ENCODE measurements around the gene CRISPLD2.

Gene CRISPLD2, protein sequence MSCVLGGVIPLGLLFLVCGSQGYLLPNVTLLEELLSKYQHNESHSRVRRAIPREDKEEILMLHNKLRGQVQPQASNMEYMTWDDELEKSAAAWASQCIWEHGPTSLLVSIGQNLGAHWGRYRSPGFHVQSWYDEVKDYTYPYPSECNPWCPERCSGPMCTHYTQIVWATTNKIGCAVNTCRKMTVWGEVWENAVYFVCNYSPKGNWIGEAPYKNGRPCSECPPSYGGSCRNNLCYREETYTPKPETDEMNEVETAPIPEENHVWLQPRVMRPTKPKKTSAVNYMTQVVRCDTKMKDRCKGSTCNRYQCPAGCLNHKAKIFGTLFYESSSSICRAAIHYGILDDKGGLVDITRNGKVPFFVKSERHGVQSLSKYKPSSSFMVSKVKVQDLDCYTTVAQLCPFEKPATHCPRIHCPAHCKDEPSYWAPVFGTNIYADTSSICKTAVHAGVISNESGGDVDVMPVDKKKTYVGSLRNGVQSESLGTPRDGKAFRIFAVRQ

DNA sequence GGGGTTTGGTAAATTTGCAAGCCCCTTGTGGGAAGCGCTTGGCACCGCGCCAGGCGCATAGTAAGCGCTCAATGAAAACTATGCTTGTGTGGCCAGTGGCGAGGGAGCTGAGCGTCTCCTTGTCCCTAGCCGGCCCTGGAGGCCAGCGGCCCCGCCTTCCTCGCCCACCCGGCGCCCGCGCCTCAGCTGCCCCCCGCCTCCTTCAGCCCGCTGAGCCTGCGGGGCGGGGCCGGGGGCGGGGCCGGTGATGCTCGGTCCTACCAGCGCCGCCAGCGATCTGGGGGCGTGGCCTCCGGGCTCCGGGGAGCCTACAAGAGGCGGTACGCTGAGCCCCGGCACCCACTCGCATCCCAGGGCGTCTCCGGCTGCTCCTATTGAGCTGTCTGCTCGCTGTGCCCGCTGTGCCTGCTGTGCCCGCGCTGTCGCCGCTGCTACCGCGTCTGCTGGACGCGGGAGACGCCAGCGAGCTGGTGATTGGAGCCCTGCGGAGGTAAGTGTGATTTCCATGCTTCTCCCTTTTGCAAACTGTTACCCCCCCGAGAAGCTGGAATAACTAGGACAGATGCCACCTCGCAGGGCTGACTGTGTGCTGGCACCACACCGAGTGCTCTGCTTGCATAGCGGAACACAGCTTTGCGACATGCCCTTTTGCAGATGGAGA, at the start of gene CRISPLD2:
TSS of gene CRISPLD2 (plus strand) at position 342 of the 661 bp plus-strand sequence. CDS start 18,511 bp downstream, outside the sequence.
- DNase-seq (ENCODE audit: low spot score) = peak; percentile 95

DNA sequence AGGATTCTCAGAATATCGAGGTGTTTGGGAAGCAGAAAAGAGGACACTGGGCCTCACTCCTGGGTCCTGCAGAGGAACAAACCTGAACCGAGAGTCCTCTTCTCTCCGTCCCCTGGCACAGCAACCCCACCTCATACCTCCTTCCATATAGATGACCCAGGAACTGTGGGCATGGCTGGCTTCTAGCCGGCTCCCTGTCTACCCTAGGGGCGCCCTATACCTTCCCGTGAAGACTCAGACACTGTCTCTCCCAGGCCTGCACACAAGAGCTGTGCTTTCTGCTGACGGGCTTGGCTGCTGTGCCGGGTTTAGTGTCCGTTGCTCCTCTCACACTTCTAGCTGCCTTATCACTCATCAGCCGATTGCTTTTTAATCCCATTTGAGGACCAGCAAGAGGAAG, 46.5 kb upstream of the CRISPLD2 start:
- no peak for DNase-seq (ENCODE audit: low spot score)

DNA sequence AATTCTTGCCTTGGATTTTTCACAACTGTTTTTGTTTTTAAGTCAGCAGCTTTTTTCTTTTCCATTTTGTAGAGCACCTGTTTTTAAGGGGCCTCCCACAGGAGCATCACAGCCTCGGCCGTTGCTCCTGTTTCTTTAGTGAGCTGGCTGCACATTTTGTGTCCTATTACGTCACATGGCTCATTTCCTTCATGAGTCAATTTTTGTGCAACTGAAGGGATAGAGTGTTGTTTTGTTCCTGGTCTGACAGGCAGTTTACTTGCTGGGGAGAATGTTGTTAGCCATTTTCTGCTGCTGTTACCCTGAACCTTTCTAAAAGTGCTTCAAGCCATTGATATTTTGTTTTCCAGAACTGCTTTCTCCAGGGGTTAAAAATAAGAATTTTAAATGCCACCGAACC, 45.0 kb upstream of the CRISPLD2 start:
- DNase-seq (ENCODE audit: low spot score) = no peak

DNA sequence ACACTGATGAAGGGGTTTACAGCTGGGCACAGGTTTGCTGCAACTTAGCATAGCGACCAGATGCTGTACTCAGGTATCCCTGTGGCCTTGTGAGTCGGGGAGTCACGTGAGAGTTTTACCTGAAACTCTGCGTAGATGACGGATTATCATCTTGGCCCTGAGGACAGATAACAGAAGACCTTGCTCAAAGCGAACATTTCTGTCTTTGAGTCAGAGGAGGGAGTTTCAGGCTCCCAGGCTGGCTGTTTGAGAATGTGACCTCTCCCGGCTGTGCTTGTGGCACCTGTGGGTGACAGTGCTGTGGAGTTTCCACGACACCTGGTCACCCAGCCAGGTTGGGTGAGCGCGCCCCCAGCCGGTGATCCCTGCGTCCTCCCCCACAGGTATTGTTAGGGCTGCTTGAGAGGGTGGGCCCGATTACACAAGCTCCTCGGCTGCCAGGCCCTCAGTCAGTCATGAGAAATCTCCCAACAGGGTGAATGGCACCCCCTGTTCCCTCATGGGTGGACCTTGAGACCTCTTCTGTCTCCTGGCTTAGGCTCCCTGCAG, 44.4 kb upstream of the CRISPLD2 start:
- no peak for DNase-seq (ENCODE audit: low spot score)

DNA sequence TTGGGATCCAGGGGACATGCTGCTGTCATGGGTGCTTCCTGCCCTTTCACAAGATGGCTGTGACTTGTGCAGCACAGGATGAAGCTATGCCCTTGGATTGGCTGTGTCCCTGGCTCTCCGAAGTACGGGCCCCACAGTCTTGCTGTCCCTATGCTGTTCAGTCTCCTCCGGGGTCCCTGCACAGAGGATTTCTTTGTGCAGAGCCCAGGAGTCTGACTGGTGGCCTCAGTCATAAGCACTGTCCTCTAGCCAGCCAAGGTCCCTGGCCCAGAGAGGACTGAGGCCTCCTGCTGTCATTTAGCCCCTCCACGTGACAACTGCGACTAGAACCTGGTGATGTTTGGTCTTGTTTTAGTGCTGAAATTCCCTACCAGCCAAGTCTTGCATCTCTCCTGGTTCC, 42.4 kb upstream of the CRISPLD2 start:
- no peak for DNase-seq (ENCODE audit: low spot score)

DNA sequence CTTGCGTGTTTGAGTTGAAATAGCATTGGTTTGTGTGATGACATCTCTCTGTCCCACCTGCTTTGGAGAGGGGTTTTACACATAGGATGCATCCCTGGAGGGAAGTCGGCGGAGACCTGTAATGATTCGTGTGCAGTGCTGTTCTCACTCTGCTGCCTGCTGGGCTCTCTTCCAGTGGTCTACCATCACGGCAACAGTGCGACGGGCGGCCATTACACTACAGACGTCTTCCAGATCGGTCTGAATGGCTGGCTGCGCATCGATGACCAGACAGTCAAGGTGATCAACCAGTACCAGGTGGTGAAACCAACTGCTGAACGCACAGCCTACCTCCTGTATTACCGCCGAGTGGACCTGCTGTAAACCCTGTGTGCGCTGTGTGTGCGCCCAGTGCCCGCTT, 41.1 kb upstream of the CRISPLD2 start:
- DNase-seq (ENCODE audit: low spot score) = no peak

DNA sequence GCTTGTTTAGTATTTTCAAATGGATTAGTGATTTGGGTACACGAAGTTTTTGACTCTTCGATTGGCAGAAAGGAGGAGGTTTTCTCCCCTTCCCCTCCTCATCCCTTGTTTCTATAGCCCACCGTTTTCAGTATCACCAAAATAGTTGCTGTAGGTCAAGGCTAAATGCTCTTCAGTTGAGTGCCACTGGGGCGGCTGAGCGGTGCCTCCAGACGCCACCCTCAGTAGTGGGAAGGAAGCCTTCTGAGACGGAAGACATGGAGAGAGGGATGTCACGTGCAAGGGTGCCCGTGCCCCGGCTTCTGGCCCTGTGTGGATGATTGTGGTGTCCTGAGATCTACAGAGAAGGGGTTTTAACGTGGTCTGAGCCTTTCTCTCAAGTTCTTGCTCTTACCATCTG, 39.7 kb upstream of the CRISPLD2 start:
- no peak for DNase-seq (ENCODE audit: low spot score)

DNA sequence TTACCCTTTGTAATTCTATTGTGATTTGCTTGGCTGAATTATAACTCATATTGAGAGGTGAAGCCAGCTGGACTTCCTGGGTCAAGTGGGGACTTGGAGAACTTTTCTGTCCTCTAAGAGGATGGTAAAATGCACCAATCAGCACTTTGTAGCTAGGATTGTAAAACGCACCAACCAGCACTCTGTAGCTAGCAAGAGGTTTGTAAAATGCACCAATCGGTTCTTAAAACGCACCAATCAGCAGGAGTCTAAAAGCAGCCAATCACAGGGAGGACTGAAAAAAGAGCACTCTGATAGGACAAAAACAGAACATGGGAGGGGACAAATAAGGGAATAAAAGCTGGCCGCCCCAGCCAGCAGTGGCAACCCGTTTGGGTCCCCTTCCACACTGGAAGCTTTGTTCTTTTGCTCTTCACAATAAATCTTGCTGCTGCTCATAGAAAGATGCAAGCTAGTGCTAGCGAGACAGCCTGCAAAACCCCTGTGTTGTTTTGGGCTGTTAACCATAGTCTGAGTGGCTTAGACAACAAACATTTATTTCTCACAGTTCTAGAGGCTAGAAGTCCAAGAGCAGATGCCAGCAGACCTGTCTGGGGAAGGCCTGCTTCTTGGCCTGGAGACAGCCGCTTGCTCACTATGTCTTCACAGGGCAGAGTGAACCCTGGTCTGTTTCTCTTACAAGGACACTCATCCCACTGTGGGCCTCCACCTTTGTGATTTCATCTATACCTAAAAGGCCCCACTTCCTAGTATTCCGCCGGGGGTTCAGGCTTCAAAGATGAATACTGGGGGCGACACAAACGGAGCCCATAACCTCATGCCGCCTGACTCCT, 39.0 kb upstream of the CRISPLD2 start:
- DNase-seq (ENCODE audit: low spot score) = no peak

DNA sequence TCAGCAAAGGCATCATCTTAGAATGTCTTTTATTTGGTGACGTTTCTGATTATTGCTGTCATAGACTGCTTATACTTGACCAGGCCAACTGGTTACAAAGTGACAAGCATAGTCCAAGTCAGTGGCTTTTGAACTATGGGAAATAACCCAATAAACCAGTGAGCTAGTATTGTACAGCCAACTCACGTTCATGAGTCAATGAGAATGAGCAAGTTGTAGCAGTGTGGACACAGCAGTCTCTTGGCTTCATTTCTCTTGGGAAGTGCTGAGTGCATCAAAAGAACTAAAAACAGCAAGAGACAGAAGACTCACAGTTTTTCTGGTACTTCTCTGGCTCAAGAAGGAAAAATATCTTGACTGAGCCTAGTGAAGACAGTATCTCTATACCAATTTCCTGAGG, 36.9 kb upstream of the CRISPLD2 start:
- DNase-seq (ENCODE audit: low spot score) = no peak

DNA sequence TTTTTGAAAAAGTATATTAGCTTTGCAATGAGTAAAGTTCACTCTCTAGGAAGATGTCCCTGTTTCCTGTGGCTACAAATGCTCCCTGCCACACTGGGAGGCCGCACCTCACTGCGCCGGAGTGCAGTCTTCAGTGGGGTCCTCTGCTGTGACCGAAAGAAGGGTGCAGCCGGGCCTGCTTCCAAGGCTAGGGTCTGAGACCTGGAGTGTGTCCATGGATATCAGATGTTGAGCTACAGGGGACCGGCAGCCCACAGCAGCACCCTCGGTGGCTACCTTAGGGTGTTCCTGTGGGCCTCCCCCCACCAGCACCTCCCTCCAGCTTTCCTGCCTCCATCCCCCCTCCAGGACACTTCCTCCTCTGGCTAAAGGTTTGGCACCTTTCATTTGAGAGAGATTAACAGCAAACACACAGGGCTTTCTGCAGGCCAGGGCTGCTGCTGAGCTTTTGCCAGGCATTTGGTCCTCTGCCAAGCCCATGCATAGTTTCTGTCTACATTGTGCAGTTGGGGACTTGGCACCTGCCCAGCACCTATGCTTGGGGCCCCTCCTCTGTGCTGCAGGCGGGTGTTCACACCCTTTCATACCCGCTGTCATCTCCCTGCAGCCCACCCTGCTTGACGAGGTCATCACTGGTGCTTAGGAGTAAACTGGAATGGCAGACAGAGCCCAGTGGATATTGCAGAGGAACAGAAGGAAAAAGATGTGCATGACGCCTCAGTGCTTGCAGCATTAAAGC, 33.8 kb upstream of the CRISPLD2 start:
- DNase-seq (ENCODE audit: low spot score) = no peak

DNA sequence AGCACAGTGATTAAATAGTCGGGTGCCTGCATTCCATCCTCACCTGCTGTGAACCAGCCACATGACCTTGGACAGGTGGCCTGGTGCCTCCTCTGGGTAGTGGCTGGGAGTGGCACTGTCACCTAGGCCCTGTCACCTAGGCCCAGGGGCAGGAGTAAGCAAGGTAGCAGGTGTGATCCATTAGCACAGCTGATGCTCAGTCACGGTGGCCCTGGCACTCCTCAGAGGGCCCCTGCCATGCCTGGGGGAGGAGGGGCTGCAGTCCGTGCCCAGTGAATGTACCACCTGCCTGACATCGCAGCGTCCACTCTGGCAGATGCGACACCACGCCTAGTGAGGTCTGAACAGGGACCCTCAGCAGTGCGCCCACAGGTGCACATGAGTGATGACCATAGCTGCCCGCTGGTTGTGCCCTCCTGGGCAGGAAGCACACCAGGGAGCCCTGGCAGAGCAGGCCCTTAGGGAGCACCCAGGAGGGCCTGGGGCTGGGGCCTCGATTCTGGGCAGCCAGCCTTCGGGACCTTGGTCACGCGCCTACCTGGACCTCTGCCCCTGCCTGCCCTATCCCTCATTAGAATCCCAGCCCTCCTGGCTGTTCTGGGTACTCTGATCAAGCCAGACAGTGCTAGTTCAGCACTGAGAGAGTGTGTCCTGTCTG, 33.1 kb upstream of the CRISPLD2 start:
- DNase-seq (ENCODE audit: low spot score) = no peak

DNA sequence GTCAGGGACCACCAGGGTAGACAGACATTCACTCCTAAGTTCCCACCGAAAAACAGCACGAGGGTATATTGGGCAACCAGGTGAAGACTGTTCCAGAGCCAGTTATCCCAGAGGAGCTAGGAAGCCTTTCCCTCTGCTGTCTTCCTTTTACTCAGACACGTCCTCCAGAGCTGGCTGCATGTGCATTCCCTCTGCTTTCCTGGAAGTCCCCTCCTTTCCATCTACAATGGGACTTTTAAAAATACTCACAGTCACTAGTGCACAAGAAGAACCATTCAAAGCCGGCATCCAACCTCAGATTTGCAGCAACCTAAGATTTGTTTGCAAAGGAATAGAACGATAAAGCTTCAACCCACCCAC, 32.5 kb upstream of the CRISPLD2 start:
- no peak for DNase-seq (ENCODE audit: low spot score)

DNA sequence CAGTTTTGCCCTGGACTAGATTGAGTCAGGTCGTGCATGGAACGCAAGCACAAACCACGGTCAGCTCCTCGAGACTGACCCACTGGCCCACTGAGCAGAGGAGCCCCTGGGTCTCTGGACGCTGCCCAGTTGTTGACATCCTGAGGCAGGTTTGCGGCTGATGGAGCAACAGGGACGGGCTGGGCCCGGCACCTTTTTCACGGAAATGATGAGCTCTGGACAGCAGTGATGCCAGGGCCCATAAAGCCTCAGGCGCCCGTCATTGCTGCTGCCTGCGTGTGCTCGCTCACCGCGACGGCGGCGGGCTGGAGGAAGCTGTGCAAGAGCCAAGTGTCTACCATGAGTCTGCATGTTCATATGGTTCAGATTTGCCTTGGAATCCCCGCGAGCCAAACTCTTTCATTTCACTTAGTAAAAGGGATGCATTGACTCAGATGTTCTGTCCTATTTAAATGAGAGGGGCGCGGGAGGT, 30.8 kb upstream of the CRISPLD2 start:
- no peak for DNase-seq (ENCODE audit: low spot score)

DNA sequence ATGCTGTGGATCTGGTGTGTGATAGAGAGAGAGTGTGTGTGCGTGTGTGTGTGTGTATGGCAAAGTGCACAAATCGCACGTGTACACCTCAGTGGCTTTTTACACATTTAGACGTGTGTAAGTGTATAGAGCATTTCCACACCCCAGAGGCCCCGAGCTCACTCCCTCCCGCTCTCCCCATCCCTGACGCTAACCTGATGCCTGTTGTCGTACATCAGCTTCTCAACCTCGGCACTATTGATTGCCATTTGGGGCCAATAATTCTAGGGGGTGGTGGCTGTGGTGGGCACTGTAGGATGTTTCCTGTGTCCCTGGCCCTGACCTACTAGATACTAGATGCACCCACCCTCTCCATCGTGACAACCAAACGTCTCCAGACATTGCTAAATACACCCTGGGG, 30.4 kb upstream of the CRISPLD2 start:
- no peak for DNase-seq (ENCODE audit: low spot score)

DNA sequence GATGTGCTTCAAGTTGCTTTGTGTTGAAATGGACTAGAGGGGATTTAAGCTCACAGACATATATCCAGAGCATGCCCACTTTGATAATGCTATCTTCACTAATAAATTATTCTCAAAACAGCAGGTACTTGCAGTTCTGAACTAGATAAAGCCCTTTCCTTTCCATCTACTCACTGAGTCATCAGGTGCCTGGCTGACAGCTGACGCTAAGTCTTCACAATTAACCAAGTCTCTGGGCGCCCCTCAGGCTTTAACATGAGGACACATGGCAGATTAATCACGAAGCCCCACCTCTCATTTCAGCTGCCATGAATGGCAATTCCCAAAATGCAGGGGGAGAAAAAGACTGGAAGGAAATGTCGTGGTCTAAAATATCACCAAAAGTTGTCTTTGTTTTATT, 29.5 kb upstream of the CRISPLD2 start:
- DNase-seq (ENCODE audit: low spot score) = no peak

DNA sequence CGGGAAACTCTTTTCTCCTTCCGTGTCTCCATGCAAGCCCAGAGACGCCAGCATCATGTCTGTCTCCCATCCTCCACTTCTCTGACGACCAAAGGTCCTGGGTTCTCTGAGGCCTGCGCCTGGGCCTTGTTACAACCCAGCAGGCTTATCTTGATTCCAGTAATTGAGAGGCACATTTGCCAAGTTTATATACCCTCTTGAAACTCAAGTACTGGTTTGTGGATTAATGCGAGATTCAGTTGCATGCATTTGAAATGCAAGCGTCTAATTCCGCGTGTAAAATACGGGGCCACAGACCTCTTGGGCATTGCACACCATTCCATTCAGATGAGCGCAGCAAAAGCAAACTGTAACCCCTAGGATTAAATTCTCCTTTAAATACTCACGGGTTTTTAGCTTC, 28.7 kb upstream of the CRISPLD2 start:
- no peak for DNase-seq (ENCODE audit: low spot score)

DNA sequence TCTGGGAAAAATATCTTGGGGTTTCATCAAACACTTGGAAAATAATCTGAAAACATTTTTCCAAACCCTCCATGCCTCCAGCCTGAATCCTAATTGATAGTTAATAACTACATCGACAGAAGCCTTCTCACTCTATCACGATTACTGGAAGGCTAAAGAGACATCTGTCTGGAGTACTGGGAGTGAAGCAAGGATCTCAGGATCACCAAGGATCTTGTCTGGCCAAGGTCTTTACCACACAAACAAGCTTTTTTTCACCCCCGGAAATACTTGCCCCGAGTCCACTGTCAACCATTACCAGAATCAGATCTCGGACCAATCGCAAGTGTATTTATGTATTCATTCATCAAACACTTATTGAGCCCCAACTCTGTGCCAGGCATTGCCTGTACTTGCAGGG, 28.3 kb upstream of the CRISPLD2 start:
- DNase-seq (ENCODE audit: low spot score) = no peak

DNA sequence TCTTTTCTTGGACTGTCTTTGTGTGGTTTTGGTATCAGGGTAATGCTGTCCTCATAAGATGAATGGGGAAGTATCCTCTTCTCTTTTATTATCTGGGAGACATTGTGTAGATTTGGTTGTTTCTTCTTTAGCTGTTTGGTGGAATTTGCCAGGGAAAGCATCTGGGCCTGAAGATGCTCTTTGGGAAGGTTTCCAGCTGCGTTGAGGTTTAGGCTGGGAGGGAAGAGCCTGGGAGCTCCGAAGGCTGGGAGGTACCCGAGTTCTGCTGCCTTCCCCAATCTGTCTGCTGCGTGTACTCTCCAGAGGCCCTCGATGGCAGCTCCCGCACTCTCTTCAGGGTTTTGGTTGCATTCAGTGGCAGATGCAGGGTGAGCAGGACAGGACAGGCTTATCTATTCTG, 25.6 kb upstream of the CRISPLD2 start:
- DNase-seq (ENCODE audit: low spot score) = no peak

DNA sequence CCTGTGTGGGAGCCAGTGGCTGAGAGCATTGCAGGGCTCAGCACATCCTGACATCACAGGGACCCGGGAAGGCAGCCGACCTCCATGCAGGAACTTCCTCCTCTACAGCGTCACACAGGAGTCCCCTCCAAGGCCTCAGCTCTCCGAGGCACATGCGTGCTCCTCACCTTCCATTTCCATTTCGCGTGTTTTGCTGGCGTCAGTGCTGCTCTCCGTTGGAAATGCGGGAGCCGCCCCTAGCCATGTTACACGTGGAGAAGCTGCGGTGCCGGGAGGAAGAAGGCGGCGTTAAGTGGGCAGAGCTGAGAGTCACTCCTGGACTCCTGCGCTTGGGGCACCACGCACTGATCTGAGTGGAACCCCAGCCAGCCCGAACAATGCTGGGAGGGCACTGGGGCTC, 25.2 kb upstream of the CRISPLD2 start:
- no peak for DNase-seq (ENCODE audit: low spot score)

DNA sequence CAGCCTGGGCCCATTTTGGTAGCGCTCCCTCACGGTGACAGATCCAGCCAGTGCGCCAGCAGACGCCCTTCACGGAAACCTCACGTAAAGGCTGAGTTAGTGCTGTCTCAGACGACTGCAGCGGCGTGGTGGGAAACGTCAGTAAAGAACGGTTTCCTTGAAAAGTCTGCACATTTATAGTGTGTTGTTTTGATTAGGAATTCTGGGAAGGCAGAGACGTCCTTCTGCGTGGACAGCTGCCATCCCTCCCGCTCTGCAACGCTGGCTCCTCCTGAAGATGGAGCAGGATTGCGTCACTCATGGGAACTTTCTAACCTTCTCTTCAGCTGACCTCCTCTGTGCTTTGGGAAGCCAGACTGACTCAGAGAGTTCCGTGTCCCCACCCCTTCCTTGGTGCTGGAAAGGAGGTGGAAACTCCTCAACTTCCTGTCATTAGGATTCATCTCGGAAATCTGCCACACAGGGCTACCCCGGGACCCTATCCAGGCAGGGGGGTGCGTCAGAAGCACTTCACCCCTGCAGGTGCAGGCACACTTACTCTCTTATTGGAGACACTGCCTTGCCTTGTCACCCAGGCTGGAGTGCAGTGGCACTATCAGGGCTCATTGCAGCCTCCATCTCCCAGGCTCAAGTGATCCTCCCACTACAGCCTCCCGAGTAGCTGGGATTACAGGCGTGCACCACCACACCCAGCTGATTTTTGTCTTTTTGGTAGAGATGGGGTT, 24.3 kb upstream of the CRISPLD2 start:
- no peak for DNase-seq (ENCODE audit: low spot score)
